NOMO-1 treated with DMSO at 0.1 percent for 48 hours (cell line): ENCODE results near the gene WNT4.

Source experiments
- DNase-seq: peaks from one replicate; lab custom pipeline; 2025; ENCODE audit not compliant: unreplicated experiment; lab: John Stamatoyannopoulos, UW

Gene WNT4

GRCh38 chr1:22132517-22133235 lies 10.2 kb downstream of the WNT4 start:
- DNase-seq: no peak

- no peak for DNase-seq
These were observed 10.9 kb downstream of the WNT4 start for GRCh38 chr1:22131875-22132486.

- DNase-seq: no peak
These were observed 11.8 kb downstream of the WNT4 start for GRCh38 chr1:22131062-22131461.

- DNase-seq: no peak
These were observed 13.3 kb downstream of the WNT4 start for GRCh38 chr1:22129501-22130117.

- DNase-seq: no peak
These were observed 14.5 kb downstream of the WNT4 start for GRCh38 chr1:22128392-22128791.

- DNase-seq: no peak
These were observed 15.2 kb downstream of the WNT4 start for GRCh38 chr1:22127731-22128130.

- DNase-seq: no peak
These were observed 15.6 kb downstream of the WNT4 start for GRCh38 chr1:22127248-22127647.

- DNase-seq: no peak
These were observed 16.4 kb downstream of the WNT4 start for GRCh38 chr1:22126531-22126930.

GRCh38 chr1:22124592-22125229 lies 18.2 kb downstream of the WNT4 start:
- DNase-seq: no peak

- DNase-seq: no peak
These were observed 18.9 kb downstream of the WNT4 start for GRCh38 chr1:22123901-22124404.

GRCh38 chr1:22123071-22123390 lies 19.9 kb downstream of the WNT4 start:
- DNase-seq: no peak

GRCh38 chr1:22122273-22123070 lies 20.4 kb downstream of the WNT4 start:
- DNase-seq: no peak

- DNase-seq: no peak
These were observed 21.4 kb downstream of the WNT4 start for GRCh38 chr1:22121421-22121911.

- DNase-seq: no peak
These were observed 22.5 kb downstream of the WNT4 start for GRCh38 chr1:22120469-22120790.

GRCh38 chr1:22119626-22120468 lies 23.1 kb downstream of the WNT4 start:
- DNase-seq: no peak

GRCh38 chr1:22118291-22118992 lies 24.5 kb downstream of the WNT4 start:
- DNase-seq: no peak

- DNase-seq: no peak
These were observed 25.0 kb downstream of the WNT4 start for GRCh38 chr1:22117851-22118250.

GRCh38 chr1:22117238-22117637 lies 25.7 kb downstream of the WNT4 start:
- no peak for DNase-seq

GRCh38 chr1:22115286-22115685 lies 27.6 kb downstream of the WNT4 start:
- DNase-seq: no peak
